Inflammatory macrophage treated with lipopolysaccharide for 1 hour (primary cell): ENCODE data around the gene STK32A.

ENCODE experiments used
- DNase-seq, 2 donors: peaks; one replicate each; pipeline ENCODE4 v3.0.0-alpha.2; 2020 to 2022

Gene STK32A

DNA sequence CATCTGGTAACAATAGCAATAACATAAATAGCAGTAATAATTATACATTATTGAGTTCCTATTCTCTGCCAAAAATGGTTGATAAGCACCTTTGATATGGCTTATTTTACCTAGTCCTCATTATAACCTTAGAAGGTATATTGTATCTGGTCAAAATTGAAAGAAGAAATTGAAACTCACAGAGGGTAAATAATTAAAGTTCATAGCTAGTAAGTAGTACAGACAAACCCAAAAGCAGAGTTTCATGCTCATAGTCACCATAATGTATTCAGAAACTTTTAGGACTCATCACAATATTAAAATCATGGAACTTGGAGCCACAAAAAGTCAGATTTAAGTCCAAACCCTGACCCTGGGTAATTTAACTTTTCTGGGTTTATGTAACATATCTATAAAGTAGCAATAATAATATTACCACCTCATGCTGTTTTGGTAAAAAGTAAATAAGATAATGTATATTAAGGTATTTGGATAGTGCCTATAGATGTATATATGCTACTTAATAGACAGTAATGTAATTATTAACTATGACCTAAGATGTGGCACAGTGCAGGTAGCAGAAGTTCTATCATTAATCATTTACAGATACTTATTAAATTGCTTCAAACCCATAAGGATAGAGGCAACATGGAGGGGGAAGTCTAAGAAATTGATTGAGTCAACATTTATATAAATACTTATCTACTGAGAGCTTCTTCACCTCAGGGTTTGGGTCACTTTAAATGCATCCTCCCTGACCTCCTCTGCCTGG, 32.4 kb downstream of the STK32A start:
- DNase-seq: no peak

DNA sequence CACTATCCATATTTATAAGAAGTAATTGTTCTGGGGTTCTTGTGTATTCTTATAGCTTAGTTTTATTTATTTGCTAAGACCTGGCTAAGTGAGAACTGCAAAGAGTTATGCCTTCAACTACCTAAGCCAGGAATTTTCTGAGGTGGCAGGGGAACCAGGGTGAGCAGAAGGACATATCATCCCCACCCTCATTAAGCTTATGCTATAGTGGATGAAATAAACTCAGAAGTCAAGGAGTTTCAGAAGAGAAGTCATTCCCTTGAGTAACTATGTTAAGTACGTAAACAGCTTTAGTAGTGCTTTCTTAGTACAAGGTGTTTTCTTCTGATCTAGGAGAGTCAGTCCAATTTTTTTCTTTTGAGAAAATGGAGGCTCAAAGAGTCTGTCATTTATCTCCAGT, 41.7 kb downstream of the STK32A start:
- DNase-seq: no peak

DNA sequence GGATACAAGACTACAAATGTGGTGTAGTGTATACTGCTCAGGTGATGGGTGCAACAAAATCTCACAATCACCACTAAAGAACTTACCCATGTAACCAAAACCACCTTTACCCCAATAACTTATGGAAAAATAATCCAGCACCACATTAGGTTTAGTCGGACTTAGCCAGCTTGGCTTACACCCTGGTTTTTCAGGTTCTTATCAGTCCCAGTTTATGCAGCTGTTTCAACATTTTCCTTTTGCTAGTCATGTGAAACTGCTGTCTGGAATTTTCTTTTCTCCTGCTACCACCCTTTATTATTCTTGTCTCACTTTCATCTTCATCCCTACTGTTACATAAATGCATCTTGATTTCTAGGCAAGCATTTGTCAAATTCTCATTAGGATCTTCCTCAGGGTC, 51.5 kb downstream of the STK32A start:
- no peak for DNase-seq

- DNase-seq: no peak
Observed at GRCh38 chr5:147287110-147287509, 52.3 kb downstream of the STK32A start.

DNA sequence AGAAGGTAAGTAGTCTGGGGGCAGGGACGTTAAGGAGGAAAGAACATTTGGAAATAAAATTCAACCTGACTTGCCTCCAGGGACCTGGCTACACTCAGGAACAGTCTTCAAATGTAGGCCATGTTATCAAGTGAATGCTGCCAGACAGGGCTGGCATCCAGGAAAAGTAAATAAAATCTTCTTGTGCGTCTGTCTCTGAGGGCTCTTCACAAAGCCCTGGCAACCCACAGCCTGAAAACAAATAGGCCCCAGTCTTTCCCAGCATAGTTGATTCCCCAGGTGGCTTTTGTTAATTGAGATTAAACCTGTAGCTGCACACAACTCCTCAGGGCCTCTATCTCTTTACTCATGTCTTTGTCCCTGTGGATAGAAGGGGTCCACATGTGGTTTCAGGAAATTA, 55.4 kb downstream of the STK32A start:
- DNase-seq: no peak

DNA sequence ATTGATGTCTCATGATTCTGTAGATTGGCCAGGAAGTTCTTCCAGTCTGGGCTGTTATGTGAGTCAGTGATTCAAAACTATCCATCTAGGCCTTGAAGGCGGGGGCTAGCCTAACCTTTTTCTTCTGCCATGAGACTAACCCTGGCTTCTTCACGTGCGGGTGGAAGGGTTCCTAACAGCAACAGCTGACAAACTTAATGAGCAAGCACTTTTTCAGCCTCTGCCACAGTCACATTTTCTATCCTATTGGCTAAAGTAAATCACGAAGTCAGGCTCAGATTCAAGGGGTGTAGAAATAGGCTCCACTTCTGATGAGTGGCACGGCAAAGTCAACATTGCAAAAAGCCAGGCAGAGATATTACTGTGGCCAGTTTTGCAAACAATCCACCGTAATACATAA, 68.4 kb downstream of the STK32A start:
- DNase-seq: no peak

DNA sequence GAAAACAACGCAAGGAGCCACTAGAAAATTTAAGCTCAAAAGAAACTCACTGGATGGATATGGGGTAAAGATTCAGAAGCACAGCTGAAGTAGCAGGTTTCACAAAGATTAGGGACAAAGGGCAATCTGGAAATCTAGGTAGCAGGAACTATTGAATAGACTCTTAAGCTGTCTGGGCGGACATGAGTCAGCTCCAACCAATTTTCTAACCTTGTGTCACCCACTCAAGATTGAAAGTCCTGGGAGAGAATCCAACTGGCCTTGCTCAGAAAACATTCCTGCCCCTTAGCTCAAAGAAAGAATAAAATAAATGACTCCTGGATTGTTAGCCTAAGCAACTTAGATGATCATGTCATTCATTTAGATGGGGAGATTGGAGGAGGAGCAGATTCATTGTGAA, 69.2 kb downstream of the STK32A start:
- DNase-seq: no peak

- no peak for DNase-seq
Observed at GRCh38 chr5:147305147-147305546, 70.3 kb downstream of the STK32A start.

GRCh38 chr5:147306351-147306750, 71.5 kb downstream of the STK32A start:
- no peak for DNase-seq

DNA sequence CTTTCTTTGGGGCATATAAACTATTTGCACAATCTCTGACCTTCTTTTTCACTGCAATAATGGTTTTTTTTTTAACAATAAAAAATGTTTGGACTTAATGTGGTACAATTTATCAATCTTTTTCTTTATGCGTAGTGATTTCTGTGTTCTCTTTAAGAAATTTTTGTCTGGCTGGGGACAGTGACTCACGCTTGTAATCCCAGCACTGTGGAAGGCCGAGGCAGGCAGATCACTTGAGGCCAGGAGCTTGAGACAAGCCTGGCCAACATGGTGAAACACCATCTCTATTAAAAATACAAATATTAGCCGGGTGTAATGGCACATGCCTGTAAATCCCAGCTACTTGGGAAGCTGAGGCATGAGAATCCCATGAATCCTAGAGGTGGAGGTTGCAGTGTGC, 72.3 kb downstream of the STK32A start:
- DNase-seq: no peak

- DNase-seq: peak; percentile 4 to 13
Observed at GRCh38 chr5:147309621-147310020, 74.8 kb downstream of the STK32A start.

- DNase-seq: peak; percentile 65 to 78
Observed at GRCh38 chr5:147310059-147310704, 75.4 kb downstream of the STK32A start.

DNA sequence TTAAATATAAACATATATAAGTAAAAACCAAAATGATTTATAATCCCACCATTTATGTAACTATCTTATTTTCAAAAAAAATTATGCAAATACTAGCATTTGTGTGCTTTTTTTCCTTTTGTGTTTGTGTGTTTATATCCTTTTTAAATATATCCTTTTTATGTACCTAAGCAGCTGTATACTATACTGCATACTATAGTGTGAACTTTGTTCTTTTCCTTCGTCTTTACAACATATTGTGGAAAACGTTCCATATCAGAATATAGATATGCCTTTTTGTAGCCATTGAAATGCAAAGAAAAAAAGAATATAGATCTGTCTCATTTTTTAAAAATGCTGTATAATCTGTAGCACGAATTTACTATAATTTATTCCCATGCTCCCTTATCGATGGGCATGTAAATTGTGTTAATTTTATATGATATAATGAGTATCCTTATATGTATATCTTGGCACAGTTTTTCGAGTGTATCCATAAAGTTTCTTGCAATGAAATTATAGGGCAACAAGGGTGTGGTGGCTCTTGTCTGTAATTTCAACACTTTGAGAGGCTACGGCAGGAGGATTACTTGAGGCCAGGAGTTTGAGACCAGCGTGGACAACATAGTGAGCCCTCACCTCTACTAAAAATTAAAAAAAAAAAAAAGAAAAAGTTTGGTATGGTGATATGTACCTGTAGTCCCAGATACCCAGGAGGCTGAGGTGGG, 83.3 kb downstream of the STK32A start:
- DNase-seq: no peak

DNA sequence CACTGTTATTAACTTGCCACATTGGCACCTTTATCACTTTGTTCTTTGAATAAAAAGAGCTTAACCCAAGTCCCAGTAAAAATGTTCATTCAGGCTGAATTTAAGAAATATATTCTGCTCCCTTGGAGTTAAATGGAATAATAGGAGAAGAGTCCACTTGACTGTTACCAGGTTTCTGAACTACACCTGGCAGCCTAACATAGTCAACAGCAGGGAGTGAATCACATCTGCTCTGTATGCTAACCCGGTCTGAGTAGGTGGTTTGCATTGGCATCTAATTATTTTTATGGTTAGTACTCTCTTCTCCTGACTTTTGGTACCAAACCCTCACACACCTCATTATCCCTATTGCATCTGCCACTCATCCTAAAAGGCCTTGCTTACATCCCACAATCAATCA, 86.7 kb downstream of the STK32A start:
- no peak for DNase-seq

DNA sequence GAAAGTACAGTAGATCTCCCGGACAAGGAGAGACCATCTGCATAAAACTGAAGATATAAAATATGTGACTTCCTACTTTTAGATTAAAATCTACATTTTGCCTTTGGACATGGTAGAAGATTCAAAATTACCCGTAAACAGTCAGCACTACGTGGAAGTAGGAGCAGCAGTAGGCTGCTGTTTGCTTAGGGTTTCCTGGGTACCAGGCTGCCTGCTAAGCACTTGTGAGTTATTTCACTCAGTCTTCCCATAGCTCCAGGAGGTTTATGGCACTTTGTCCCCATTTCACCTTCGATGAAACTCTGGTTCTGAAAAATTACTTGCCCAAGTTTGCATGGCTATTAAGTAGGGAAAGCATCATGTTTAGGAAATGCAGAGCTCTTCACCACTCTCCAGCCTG, 92.6 kb downstream of the STK32A start:
- no peak for DNase-seq

DNA sequence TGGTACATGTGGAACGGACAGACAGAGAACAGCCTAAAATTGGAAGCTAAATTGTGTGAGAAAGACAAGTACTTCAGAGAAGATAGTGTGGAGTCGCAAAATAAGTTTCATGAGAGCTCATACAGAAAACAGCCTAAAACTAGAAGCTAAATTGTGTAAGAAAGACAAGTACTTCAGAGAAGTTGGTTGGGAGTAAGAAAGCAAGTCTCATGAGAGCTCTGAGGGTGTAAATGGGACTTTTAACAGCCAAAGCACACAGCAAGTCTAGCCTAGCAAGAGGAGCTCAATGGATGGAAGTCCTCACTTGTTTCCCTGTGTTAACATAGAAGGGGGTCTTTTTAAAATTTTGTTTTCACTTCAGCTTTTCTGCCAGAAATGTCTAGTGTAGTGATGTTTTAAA, 93.1 kb downstream of the STK32A start:
- DNase-seq: no peak

DNA sequence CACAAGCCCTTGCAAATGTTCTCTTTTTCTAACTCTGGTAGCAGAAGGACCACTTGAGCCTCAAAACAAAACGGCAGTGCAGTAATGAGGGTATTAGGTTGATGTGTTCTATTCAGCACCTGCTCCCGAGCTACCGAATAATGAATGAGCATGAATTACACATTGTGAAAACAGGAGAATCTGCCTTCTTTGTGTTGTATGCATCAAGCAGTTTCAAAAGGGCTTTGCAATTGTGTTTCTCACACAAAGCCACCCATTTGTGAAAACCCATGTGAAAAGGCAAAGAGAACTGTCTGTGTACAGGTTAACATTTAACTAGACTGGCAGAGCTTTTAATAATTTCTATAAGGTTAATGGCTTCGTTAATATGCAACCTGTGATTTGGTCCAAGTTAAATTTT, 97.8 kb downstream of the STK32A start:
- DNase-seq: no peak

- no peak for DNase-seq
Observed at GRCh38 chr5:147336876-147337275, 102.0 kb downstream of the STK32A start.

GRCh38 chr5:147339313-147339712, 104.5 kb downstream of the STK32A start:
- no peak for DNase-seq

DNA sequence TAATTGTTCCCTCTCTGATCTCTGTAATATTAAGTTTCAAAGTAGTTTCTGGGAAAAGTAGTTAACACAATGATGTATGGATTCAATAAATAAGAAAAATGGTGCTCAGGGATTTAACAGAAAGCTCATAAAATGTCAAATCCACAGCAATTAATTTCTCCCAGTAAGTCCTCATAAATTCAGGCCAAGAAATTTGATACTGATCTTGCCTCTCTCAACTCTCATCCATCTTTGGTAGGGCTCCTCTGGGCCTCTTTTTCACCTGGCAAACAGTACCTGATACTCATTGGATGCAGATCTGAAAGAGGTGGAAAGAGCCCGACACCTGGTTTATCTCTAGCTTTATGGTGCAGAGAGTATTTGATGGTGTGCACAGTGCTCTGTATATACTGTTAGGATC, 106.1 kb downstream of the STK32A start:
- DNase-seq: no peak

- DNase-seq: no peak
Observed at GRCh38 chr5:147341345-147341744, 106.5 kb downstream of the STK32A start.

DNA sequence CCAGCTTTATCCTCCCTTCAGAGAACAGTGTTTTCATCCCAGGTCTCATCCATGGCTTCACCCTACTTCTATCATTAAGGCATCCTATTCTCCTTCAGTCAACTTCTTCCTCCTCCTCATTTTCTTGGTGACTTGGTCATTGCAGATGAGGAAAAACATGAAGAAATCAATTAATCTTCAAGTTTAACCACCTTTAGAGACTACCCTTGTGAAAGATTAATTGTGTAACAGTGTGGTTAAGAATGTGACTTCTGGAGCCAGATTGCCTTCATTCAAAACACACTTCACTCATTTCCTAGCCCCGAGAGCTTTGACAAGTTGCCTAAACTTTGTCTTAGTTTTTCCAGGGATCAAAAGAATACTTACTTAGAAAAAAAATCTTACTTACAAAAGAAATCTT, 110.0 kb downstream of the STK32A start:
- no peak for DNase-seq

- DNase-seq: no peak
Observed at GRCh38 chr5:147346006-147346561, 111.3 kb downstream of the STK32A start.

GRCh38 chr5:147348046-147348445, 113.2 kb downstream of the STK32A start:
- no peak for DNase-seq
